GM19467 (cell line): ENCODE data around the gene CCL4.

Experiments
- ATAC-seq: cut with Tn5 transposase; IDR thresholded peaks from one replicate; pipeline ENCODE4 v1.9.1; 2021; ENCODE audit warnings: mild to moderate bottlenecking, moderate library complexity; ENCODE audit not compliant: unreplicated experiment

Gene CCL4

DNA sequence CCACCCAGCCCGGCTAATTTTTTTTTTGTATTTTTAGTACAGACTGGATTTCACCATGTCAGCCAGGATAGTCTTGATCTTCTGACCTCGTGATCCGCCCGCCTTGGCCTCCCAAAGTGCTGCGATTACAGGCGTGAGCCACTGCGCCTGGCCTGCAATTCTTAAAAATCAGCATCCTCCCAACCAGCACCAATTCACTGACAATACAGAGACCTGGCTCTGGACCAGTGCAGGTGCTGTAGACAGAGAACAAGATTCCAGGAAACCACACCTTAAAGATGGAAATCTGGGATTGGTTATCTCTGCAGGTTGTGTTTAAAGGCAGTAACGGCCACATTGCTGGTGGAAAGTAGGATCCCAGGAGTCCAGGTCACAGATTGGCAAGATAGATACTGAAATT is 39.2 kb downstream of the CCL4 start:
- ATAC-seq, result no peak

DNA sequence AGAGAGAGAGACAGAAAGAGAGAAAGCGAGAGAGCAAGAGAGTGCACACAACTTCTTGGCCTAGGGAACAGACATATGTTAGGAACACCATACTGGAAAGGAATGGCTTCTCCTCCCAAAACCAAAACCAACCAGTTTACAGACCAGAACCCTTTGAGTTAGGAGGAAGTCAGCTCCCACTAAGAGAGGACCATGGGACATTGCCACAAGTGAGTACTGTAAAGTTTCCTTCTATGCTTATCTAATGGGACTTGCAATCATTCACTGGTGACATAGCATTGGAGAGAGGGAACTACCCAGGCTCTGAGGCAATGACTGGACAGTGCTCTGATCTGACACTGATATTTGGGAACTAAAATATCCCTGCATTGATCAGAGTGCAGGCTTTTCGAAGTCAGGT is 40.4 kb downstream of the CCL4 start:
- no peak for ATAC-seq

DNA sequence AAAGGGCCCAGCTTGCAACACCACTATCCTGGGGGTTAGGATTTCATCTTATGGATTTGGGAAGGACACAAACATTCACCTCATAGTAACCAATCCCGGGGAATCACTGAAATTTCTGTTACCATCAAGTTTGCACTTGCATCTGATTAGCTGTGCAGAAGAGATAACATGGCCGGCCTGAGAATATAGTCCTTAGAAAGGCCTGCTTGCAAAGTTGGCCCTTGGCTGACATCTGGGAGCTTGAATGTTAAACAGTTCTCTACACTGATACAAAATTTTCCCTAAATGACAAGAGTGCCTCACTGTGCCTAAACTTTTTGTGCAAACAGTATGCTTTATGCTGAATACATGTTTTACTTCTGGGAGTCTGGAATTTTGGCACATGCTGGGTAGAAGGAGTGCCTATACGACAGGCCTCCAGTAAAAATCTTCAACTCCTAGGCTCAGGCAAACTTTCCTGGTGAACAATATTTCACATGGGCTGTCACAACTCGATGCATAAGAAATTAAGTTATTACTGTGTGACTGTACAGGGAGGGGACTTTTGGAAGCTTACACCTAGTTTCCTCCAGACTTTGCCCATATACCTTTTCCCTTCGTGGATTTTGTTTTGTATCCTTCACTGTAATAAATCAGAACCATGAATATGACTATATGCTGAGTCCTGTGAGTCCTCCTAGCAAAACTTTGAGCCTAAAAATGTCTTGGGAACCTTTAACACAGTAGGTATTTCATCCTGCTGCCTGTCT is 41.5 kb downstream of the CCL4 start:
- ATAC-seq, result no peak

DNA sequence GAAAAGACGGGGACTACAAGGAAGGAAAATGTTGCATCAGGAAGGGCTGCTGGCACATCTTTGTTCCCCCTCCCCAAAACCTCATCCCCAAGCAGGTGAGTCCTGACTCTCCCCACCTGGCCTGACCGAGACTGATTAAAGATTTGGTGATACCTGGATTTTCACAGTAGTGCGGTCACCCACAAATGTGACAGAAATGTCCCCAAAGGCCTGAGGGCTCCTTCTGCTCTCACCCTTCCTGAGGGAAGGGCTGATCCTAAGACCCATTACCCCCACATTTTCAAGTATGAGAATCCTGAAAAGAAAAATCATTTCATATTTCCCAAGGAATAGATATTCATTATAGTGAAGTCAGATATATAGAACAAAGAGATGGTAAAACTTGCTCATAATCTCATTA is 44.0 kb downstream of the CCL4 start:
- ATAC-seq, result no peak

DNA sequence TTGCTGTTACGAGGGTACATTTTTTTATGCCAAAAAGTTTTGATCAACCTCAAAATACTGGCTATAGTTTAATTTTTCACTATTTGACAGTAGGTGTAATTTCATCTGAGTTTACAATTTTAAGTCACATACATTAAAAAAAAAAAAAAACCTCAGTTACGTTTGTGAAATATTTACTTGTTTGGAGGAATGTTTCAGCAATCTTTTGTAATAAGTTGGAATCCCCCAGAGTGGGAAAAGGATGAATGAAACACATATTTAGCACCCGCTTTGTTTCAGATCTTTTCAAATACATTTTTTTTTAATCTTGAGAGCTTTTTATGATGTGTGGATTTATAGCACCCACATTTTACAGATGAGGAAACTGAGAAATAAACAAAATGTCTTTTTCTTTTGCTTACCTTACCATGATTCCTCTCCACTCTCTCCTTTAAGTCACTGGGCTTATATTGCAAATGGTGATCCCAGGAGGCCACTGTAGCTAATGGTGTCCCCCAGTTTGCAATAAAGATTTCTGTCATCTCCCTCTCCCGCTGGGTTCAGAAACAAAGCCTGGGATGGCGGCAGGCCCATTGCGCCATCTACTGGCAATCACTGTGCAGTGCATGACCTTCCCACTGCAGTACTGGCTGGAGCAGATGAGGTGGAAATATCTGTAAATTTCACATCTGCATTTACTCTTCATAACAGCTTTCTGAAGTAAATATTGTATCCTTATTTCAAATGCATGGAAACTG is 45.1 kb downstream of the CCL4 start:
- ATAC-seq, result no peak

DNA sequence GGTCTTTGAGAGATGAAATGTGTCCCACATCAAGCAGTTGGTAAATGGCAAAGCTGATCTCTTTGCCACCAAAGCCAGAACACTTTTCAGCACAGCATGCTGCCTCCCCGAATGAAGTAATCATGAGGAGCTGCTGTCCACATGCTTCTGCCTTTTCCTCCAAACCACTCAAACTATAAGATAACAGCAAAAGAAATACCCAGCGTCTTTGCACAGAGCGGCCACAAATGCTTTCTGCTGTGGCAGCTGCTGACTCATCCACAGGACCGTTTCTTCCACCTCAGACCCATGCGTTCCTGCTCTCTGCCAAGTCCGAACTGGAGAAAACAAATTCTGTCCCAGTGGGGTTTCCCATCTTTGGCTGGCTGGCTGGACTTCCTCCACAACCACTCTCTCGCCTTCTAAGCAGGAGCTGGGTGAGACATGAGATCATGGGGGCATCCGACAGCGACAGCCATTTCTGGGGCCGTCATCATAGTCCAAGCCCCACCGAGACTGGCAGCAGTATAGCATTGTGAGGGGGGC is 45.7 kb downstream of the CCL4 start:
- no peak for ATAC-seq

DNA sequence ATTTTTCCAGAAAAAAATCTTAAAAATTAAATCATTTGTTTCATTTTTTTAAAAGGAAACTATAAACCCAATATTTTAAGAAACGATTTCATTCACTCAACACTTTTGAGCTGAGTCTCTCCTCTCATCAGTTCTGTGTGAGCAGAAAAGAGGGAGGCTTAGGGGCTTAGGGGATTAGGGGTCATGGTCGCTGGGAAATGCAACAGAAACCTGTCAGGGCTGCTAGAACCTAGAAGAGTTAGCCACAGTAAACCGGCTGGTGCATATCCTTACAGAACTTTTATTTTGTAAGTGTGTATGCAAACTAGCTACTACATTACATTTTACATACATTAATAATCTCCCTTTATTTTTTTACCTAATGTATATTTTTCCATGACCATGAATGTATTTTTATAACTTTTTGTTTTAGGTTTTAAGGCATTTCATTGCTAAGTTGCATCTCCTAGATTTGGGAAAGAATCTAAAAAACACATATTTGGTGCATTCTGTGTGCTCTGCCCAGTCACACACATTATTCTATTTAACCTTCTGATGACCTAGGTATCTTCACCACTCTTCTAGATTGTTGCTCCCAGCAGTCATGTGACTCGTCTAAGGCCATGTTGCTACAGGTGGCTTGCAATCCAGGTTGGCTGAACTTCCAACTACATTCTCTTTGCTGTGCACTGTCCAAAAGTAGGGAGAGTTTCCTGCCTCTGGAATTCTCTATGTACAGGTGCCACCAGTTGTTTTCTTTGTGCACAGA is 48.4 kb downstream of the CCL4 start:
- ATAC-seq, result no peak

DNA sequence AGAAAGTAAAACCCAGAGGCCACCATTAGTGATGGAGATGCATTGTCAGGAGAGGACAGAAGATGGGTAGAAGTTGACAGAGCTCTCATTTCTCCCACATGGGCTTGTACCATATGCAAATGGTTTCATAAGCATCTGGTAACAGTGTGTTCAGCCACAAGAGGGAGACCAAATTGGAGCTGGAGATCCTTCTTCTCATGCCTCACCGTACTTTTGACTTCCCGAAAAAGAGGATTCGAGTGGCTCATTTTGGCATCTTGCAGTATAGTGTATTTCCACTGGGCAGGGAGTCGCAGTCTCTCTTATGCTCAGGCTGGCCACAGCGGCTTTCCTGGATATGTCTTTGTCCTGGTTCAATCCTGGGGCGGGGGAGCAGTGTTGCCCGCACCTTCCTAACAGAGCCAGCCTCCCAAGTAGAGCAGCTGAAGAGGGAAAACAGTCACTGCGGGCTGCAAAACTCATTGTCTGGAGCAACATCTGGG is 49.1 kb downstream of the CCL4 start:
- no peak for ATAC-seq

DNA sequence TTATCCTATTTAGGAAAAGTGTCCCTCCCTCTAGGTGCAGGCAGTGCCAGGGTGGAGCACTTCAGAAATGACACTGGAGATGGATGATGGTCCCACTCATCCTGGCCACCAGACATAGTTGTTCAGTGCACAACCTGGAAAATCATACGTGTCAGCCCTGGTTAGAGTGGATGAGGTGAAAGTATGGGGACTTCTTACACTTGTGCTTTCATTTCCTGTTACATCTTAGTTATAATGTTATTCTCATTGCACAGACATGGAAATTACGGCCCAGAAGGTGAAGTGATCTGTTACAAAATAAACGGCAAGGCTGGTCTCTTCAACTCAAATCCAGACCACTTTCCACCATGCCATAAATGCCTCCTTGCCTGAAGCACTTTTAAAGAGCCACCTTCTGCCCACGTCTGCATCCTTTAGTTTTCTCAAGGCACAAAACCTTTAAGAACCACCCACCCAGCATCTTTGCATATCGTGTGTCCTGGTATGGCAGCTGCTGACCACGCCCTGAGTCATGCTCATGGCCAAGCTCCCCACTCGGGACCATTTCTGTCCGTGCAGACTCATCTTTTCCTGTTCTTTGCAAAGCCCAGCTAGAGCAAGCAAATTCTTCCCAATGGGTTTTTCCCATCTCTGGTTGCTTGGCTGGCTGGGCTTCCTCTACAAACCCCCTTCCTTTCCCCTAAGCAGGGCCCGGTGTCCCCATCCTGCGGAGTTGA is 50.4 kb downstream of the CCL4 start:
- no peak for ATAC-seq
